Liver (tissue), 9 donors: ENCODE data around the gene TMEM86A. TPM values are rescaled to one million over a fixed set of nuclear protein-coding genes. Genes with fewer than 3 reads are reported as not detected.

Source experiments
- DNase-seq: peaks from one replicate; pipeline ENCODE4 v3.0.0-alpha.2; 2017; ENCODE audit warnings: low spot score
- H3K27ac ChIP-seq, 2 donors: one replicate each; pipeline ENCODE4 v1.7.0; 2013; ENCODE audit warnings: inconsistent platforms in 2 of 2, low read length in 2 of 2, control low read depth in 1 of 2, low read depth in 1 of 2, mild to moderate bottlenecking in 1 of 2
- H3K27me3 ChIP-seq, 4 donors: one replicate each; pipeline versions ENCODE4 v1.6.1 to v1.7.0; 2013; ENCODE audit warnings: low read length in 3 of 4, inconsistent platforms in 1 of 4, mild to moderate bottlenecking in 1 of 4, moderate library complexity in 1 of 4; ENCODE audit not compliant: control insufficient read depth in 4 of 4, insufficient read depth in 4 of 4
- H3K36me3 ChIP-seq, 4 donors: one replicate each; pipeline versions ENCODE4 v1.6.1 to v1.7.0; 2013; ENCODE audit warnings: low read length in 3 of 4, mild to moderate bottlenecking in 3 of 4, low read depth in 1 of 4, moderate library complexity in 1 of 4; ENCODE audit not compliant: control insufficient read depth in 4 of 4, insufficient read depth in 3 of 4
- H3K4me1 ChIP-seq, 4 donors: one replicate each; pipeline versions ENCODE4 v1.6.1 to v1.7.0; 2013; ENCODE audit warnings: low read length in 3 of 4, mild to moderate bottlenecking in 3 of 4, moderate library complexity in 1 of 4; ENCODE audit not compliant: control insufficient read depth in 4 of 4, insufficient read depth in 4 of 4
- H3K4me3 ChIP-seq, 3 donors: one replicate each; pipeline versions ENCODE4 v1.6.1 to v1.7.0; 2013; ENCODE audit warnings: low read length in 3 of 3, control low read depth in 1 of 3, low read depth in 1 of 3, mild to moderate bottlenecking in 1 of 3
- H3K9ac ChIP-seq, 2 donors: one replicate each; pipeline ENCODE4 v1.7.0; 2013; ENCODE audit warnings: low read length in 2 of 2, mild to moderate bottlenecking in 2 of 2, moderate library complexity in 2 of 2, control low read depth in 1 of 2, low read depth in 1 of 2
- H3K9me3 ChIP-seq, 4 donors: one replicate each; pipeline versions ENCODE4 v1.6.1 to v1.7.0; 2013; ENCODE audit warnings: low read length in 3 of 4; ENCODE audit not compliant: control insufficient read depth in 4 of 4
- EGR1 ChIP-seq, 2 donors: IDR thresholded peaks; 2 replicates each; pipeline ENCODE4 v1.6.1; 2016 to 2018; ENCODE audit warnings: antibody characterized with exemption in 2 of 2, low read depth in 2 of 2
- FOXA1 ChIP-seq: IDR thresholded peaks from 2 replicates; pipeline ENCODE4 v1.6.1; 2016; ENCODE audit warnings: antibody characterized with exemption
- GABPA ChIP-seq, 2 donors: IDR thresholded peaks in 1 of 2; conservative IDR thresholded peaks in 1 of 2; 2 replicates each; pipeline ENCODE4 v1.6.1; 2016; ENCODE audit warnings: antibody characterized with exemption in 2 of 2, mild to moderate bottlenecking in 1 of 2, moderate library complexity in 1 of 2
- HNF4A ChIP-seq, 2 donors: conservative IDR thresholded peaks; 2 replicates each; pipeline ENCODE4 v1.6.1; 2016; ENCODE audit warnings: antibody characterized with exemption in 2 of 2, mild to moderate bottlenecking in 2 of 2
- HNF4G ChIP-seq: IDR thresholded peaks from 2 replicates; pipeline ENCODE4 v1.6.1; 2016; ENCODE audit warnings: antibody characterized with exemption
- JUND ChIP-seq, 2 donors: IDR thresholded peaks; 2 replicates each; pipeline ENCODE4 v1.6.1; 2016; ENCODE audit warnings: antibody characterized with exemption in 2 of 2
- NR2F2 ChIP-seq: IDR thresholded peaks from 2 replicates; pipeline ENCODE4 v1.6.1; 2016; ENCODE audit warnings: antibody characterized with exemption
- RAD21 ChIP-seq, 2 donors: IDR thresholded peaks; 2 replicates each; pipeline ENCODE4 v1.6.1; 2016; ENCODE audit warnings: antibody characterized with exemption in 2 of 2, mild to moderate bottlenecking in 2 of 2
- RXRA ChIP-seq, 2 donors: IDR thresholded peaks; 2 replicates each; pipeline ENCODE4 v1.6.1; 2017 to 2018; ENCODE audit warnings: antibody characterized with exemption in 2 of 2, mild to moderate bottlenecking in 1 of 2
- SP1 ChIP-seq: IDR thresholded peaks from 2 replicates; pipeline ENCODE4 v1.6.1; 2018; ENCODE audit warnings: antibody characterized with exemption, mild to moderate bottlenecking
- TAF1 ChIP-seq: conservative IDR thresholded peaks from 2 replicates; pipeline ENCODE4 v1.6.1; 2016; ENCODE audit warnings: antibody characterized with exemption, mild to moderate bottlenecking
- whole genome bisulfite sequencing: extraction: QIAGEN DNeasy Blood & Tissue Kit; methylation state at CpG from one replicate; pipeline ENCODE4 v1.1.7; 2013; 5-methylcytosine and 5-hydroxymethylcytosine counted together
- polyA plus RNA-seq, 2 donors: library from polyadenylated mRNA; stranded (reverse) in 1 of 2; unstranded in 1 of 2; fragments of 200-250 nt in 1 of 2; fragments of >200 nt in 1 of 2; fragmentation: Nextera tagmentation in 1 of 2; extraction: Ambion mirVana in 1 of 2; gene quantifications; one replicate each; pipeline versions ENCODE4 v1.2.1 to v1.2.3, GENCODE V29; 2013 to 2015
- total RNA-seq, 2 donors: library from RNA; depleted of rRNA; stranded (reverse); fragments of >200 nt; gene quantifications; one replicate each; pipeline ENCODE4 v1.2.3, GENCODE V29; 2014
- TF ChIP-seq, protein P1 (sequence below): IDR thresholded peaks from 2 replicates; pipeline ENCODE4 v1.6.1; 2016; ENCODE audit warnings: antibody characterized with exemption
- TF ChIP-seq, protein P2 (sequence below): fragments of 150-350 bp; IDR thresholded peaks from 2 replicates; pipeline ENCODE4 v1.5.1; 2017; ENCODE audit warnings: improper control_type of control experiment, low read depth, low read length; ENCODE audit not compliant: missing input control
- TF ChIP-seq, protein P3 (sequence below): IDR thresholded peaks from 2 replicates; pipeline ENCODE4 v1.6.1; 2016; ENCODE audit warnings: antibody characterized with exemption
- TF ChIP-seq, protein P4 (sequence below): IDR thresholded peaks from 2 replicates; pipeline ENCODE4 v1.6.1; 2016; ENCODE audit warnings: antibody characterized with exemption, mild to moderate bottlenecking
- TF ChIP-seq, protein P5 (sequence below): IDR thresholded peaks from 2 replicates; pipeline ENCODE4 v1.6.1; 2016; ENCODE audit warnings: antibody characterized with exemption
- donor health status: healthy.
- donor health status: healthy.
- donor health status: healthy.
- donor health status: healthy.
- donor health status: healthy.

The TMEM86A gene
- total and polyA plus RNA-seq, 4 donors = 1.8 to 2.7 (median 2.0) TPM

DNA sequence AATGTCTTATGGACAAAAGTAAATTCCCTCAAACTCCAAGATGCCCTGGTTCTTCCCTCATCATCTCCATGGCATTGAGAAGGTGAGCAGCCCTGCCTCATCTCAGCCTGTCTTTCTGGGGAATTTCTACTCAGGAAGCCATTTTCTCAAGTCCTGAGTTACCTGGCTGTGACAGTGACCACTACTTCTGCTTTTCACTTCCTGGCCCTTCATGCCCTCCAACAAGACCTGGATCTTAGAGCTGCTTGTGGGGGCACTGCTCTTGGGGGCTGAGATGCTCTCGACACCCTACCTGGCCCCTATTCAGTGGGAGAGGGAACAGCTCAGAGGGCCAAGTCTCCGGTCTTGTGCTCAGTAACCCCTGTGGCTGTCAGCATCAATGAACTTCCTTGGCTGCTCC is 32.9 kb downstream of the TMEM86A start:
- Histone ChIP-seq H3K9me3 (no peaks in the 10 kb centered on the region), H3K4me3 (no peak overlapping the region), H3K36me3 (no peaks in the 10 kb centered on the region), H3K27ac (no peak overlapping the region), H3K27me3 (no peaks in the 10 kb centered on the region), H3K4me1 (no peaks in the 10 kb centered on the region), H3K9ac (no peak overlapping the region)
- TF ChIP-seq HNF4A (conservative IDR thresholded peaks at IDR 0.05) (no peak), JUND (IDR thresholded peaks at IDR 0.05) (no peak)
- TF ChIP-seq, protein P1, sequence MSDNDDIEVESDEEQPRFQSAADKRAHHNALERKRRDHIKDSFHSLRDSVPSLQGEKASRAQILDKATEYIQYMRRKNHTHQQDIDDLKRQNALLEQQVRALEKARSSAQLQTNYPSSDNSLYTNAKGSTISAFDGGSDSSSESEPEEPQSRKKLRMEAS = no peak
- no peak for DNase-seq
- 88% methylated on average over 2 of the region's 2 CpGs for WGBS

DNA sequence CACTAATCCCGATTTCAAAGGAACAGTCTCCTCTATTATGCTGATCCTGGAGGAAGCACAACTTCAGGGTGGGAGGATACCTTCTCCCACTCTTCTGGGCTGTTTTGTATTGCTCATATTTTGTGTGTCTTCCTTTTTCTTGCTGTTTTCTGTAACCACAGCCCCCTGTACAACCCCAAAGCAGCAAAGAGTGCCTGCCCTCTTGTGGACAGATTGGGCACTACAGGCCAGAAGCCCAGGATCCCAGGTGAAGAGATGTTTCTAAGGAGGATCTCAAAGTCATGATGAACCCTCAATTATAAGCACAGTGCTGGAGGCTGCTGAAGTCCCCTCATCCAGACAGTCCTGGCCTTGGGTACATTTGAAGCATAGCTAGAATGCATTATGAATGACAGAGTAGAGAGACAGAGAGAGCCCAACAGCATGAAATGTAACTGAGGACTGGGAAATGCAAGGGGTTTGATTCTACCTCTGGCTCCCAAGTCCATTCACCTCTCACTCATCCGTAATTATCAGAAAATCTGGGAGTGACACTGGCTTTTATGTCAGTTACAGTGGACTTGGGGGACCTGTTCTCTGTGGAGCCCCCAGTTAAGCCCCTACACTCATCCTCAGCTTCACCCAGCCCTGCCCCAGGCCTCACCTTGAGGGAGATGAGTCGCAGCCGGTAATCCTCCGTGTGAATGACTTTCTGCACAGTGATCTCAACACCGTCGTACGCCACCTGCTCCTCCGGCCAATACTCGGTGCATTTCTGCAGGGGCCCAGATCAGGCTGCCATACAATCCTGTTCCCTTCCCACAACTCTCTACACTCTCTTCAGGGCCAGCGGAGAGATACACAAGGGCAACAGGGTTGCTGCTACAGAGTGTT is 33.6 kb downstream of the TMEM86A start:
- 71% methylated on average over 11 of the region's 11 CpGs for WGBS
- H3K27me3 ChIP-seq = no peaks in the 10 kb centered on the region
- H3K36me3 ChIP-seq = no peaks in the 10 kb centered on the region
- TF ChIP-seq EGR1 (IDR thresholded peaks at IDR 0.05; ENCODE audit: low read depth in 2 of 2) = no peak
- TF ChIP-seq, protein P2, sequence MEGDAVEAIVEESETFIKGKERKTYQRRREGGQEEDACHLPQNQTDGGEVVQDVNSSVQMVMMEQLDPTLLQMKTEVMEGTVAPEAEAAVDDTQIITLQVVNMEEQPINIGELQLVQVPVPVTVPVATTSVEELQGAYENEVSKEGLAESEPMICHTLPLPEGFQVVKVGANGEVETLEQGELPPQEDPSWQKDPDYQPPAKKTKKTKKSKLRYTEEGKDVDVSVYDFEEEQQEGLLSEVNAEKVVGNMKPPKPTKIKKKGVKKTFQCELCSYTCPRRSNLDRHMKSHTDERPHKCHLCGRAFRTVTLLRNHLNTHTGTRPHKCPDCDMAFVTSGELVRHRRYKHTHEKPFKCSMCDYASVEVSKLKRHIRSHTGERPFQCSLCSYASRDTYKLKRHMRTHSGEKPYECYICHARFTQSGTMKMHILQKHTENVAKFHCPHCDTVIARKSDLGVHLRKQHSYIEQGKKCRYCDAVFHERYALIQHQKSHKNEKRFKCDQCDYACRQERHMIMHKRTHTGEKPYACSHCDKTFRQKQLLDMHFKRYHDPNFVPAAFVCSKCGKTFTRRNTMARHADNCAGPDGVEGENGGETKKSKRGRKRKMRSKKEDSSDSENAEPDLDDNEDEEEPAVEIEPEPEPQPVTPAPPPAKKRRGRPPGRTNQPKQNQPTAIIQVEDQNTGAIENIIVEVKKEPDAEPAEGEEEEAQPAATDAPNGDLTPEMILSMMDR = peak; percentile 93
- TF ChIP-seq, protein P3, sequence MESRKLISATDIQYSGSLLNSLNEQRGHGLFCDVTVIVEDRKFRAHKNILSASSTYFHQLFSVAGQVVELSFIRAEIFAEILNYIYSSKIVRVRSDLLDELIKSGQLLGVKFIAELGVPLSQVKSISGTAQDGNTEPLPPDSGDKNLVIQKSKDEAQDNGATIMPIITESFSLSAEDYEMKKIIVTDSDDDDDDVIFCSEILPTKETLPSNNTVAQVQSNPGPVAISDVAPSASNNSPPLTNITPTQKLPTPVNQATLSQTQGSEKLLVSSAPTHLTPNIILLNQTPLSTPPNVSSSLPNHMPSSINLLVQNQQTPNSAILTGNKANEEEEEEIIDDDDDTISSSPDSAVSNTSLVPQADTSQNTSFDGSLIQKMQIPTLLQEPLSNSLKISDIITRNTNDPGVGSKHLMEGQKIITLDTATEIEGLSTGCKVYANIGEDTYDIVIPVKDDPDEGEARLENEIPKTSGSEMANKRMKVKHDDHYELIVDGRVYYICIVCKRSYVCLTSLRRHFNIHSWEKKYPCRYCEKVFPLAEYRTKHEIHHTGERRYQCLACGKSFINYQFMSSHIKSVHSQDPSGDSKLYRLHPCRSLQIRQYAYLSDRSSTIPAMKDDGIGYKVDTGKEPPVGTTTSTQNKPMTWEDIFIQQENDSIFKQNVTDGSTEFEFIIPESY = no peak
- no peak for TF ChIP-seq FOXA1
- TF ChIP-seq TAF1 = no peak
- TF ChIP-seq HNF4G = no peak
- no peak for TF ChIP-seq NR2F2
- no peak for TF ChIP-seq SP1
- no peak for TF ChIP-seq GABPA (IDR thresholded peaks at IDR 0.05 in 1 of 2, conservative IDR thresholded peaks at IDR 0.05 in 1 of 2)
- TF ChIP-seq RAD21 (IDR thresholded peaks at IDR 0.05) = peak; percentile 81 to 86
- no peaks in the 10 kb centered on the region for H3K4me1 ChIP-seq
- no peak overlapping the region for H3K9ac ChIP-seq
- no peaks in the 10 kb centered on the region for H3K9me3 ChIP-seq
- peak; percentile 72 for DNase-seq
- H3K27ac ChIP-seq = no peak overlapping the region
- no peak overlapping the region for H3K4me3 ChIP-seq

DNA sequence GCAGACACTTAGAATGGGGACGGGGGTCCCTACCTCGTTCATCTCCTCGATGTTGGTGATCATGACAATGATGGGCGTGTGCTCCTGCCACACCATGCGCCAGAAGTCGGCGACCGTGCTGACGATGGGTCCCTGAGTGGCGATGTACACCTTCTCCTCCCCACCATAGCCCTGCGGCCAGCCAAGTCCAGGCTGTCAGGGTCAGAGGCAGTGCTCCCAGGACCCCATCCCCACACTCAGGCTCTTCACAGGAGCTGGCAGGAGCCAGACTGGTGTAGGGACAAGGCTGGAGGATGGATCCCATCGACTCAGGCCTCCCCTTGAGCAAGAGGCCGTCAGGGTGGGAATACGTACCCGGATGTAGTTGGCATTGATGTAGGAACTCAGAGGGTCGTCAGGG is 34.6 kb downstream of the TMEM86A start:
- no peaks in the 10 kb centered on the region for H3K36me3 ChIP-seq
- no peaks in the 10 kb centered on the region for H3K9me3 ChIP-seq
- 88% methylated on average over 16 of the region's 16 CpGs for WGBS
- H3K9ac ChIP-seq = no peak overlapping the region
- no peaks in the 10 kb centered on the region for H3K4me1 ChIP-seq
- no peak overlapping the region for H3K27ac ChIP-seq
- no peak for DNase-seq
- H3K27me3 ChIP-seq = no peaks in the 10 kb centered on the region
- no peak overlapping the region for H3K4me3 ChIP-seq
- TF ChIP-seq, protein P1 = no peak
- TF ChIP-seq GABPA (IDR thresholded peaks at IDR 0.05 in 1 of 2, conservative IDR thresholded peaks at IDR 0.05 in 1 of 2) = no peak
- TF ChIP-seq, protein P3 = no peak
- TF ChIP-seq JUND (IDR thresholded peaks at IDR 0.05) = no peak
- TF ChIP-seq, protein P4, sequence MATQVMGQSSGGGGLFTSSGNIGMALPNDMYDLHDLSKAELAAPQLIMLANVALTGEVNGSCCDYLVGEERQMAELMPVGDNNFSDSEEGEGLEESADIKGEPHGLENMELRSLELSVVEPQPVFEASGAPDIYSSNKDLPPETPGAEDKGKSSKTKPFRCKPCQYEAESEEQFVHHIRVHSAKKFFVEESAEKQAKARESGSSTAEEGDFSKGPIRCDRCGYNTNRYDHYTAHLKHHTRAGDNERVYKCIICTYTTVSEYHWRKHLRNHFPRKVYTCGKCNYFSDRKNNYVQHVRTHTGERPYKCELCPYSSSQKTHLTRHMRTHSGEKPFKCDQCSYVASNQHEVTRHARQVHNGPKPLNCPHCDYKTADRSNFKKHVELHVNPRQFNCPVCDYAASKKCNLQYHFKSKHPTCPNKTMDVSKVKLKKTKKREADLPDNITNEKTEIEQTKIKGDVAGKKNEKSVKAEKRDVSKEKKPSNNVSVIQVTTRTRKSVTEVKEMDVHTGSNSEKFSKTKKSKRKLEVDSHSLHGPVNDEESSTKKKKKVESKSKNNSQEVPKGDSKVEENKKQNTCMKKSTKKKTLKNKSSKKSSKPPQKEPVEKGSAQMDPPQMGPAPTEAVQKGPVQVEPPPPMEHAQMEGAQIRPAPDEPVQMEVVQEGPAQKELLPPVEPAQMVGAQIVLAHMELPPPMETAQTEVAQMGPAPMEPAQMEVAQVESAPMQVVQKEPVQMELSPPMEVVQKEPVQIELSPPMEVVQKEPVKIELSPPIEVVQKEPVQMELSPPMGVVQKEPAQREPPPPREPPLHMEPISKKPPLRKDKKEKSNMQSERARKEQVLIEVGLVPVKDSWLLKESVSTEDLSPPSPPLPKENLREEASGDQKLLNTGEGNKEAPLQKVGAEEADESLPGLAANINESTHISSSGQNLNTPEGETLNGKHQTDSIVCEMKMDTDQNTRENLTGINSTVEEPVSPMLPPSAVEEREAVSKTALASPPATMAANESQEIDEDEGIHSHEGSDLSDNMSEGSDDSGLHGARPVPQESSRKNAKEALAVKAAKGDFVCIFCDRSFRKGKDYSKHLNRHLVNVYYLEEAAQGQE = no peak
- TF ChIP-seq, protein P5, sequence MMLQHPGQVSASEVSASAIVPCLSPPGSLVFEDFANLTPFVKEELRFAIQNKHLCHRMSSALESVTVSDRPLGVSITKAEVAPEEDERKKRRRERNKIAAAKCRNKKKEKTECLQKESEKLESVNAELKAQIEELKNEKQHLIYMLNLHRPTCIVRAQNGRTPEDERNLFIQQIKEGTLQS = no peak
- TF ChIP-seq NR2F2 = no peak
- no peak for TF ChIP-seq FOXA1
- TF ChIP-seq HNF4G = no peak
- TF ChIP-seq RXRA (IDR thresholded peaks at IDR 0.05) = no peak
